Vagina (tissue), 2 donors: ENCODE data around the gene ROR2. TPM values are rescaled to one million over a fixed set of nuclear protein-coding genes. Genes with fewer than 3 reads are reported as not detected.

Source experiments
- DNase-seq, 2 donors: peaks; one replicate each; pipeline ENCODE4 v3.0.0-alpha.2; 2017; ENCODE audit errors: extremely low spot score in 2 of 2
- H3K27ac ChIP-seq: fragments of 200-600 bp; sonication (generic); one replicate; pipeline ENCODE4 v1.5.1; 2019
- H3K27me3 ChIP-seq: fragments of 200-600 bp; sonication (generic); one replicate; pipeline ENCODE4 v1.5.1; 2019
- H3K36me3 ChIP-seq, 2 donors: fragments of 200-600 bp; sonication (generic); one replicate each; pipeline ENCODE4 v1.5.1; 2017 to 2019
- H3K4me1 ChIP-seq: fragments of 200-600 bp; sonication (generic); one replicate; pipeline ENCODE4 v1.5.1; 2019
- H3K4me3 ChIP-seq, 2 donors: fragments of 200-600 bp; sonication (generic); 1 replicate in 1 of 2; 2 replicates in 1 of 2; pipeline ENCODE4 v1.5.1; 2016 to 2019
- H3K9me3 ChIP-seq: fragments of 200-600 bp; sonication (generic); one replicate; pipeline ENCODE4 v1.5.1; 2019
- POLR2A ChIP-seq, 2 donors: fragments of 450-650 bp; IDR thresholded peaks; one replicate each; pipeline ENCODE4 v1.6.1; 2017; ENCODE audit warnings: antibody characterized with exemption in 2 of 2, mild to moderate bottlenecking in 2 of 2, moderate library complexity in 2 of 2
- POLR2AphosphoS5 ChIP-seq, 2 donors: sonication (generic); formaldehyde crosslinking; IDR thresholded peaks; one replicate each; pipeline ENCODE4 v1.9.0; 2017; ENCODE audit warnings: antibody characterized with exemption in 2 of 2, mild to moderate bottlenecking in 2 of 2, low read depth in 1 of 2; ENCODE audit not compliant: insufficient read depth in 1 of 2
- intact Hi-C: fragments of 100-400 bp; cut with DNase I; formaldehyde crosslinking; loops from one replicate; pipeline ENCODE4 v1.15.1; 2023
- total RNA-seq: library from RNA; depleted of rRNA; stranded (reverse); fragments of >200 nt; gene quantifications from one replicate; pipeline ENCODE4 v1.2.3, GENCODE V29; 2016
- TF ChIP-seq, protein P1 (sequence below), 3 experiments: fragments of 450-650 bp in 2 of 3; fragments of 200-600 bp in 1 of 3; sonication (generic) in 1 of 3; IDR thresholded peaks; one replicate each; pipeline ENCODE4 v1.5.1; 2017 to 2019; ENCODE audit warnings: antibody characterized with exemption in 3 of 3, mild to moderate bottlenecking in 2 of 3, moderate library complexity in 2 of 3

Gene ROR2
- total RNA-seq, 1 donor from 2014 or later: 22.3 TPM

DNA sequence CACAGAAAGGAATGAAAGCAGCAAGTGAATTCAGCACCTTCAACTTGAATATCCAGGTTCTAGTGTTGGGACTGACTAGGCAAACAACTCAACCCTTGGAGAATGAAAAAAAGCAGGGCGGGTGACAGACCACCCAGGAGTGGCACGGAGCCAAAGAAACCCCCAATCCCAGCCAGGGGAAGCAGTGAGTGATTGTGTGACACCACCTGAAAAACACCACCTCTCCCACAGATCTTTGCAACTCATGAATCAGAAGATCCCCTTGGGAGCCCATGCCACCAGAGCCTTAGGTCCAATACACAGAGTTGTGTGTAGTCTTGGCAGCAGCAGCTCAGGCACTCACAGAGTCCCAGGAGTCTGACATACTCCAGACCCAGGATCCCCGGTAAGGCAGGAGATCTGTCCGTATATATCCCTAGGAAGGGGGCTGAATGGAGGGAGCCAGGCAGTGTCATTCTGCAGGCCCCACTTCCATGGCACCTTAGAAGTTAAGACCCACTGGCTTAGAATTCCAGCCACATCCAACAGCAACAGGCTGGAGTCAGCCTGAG lies 22.1 kb upstream of the ROR2 start:
- intact Hi-C loops: no loop called here
- TF ChIP-seq, protein P1, sequence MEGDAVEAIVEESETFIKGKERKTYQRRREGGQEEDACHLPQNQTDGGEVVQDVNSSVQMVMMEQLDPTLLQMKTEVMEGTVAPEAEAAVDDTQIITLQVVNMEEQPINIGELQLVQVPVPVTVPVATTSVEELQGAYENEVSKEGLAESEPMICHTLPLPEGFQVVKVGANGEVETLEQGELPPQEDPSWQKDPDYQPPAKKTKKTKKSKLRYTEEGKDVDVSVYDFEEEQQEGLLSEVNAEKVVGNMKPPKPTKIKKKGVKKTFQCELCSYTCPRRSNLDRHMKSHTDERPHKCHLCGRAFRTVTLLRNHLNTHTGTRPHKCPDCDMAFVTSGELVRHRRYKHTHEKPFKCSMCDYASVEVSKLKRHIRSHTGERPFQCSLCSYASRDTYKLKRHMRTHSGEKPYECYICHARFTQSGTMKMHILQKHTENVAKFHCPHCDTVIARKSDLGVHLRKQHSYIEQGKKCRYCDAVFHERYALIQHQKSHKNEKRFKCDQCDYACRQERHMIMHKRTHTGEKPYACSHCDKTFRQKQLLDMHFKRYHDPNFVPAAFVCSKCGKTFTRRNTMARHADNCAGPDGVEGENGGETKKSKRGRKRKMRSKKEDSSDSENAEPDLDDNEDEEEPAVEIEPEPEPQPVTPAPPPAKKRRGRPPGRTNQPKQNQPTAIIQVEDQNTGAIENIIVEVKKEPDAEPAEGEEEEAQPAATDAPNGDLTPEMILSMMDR (IDR thresholded peaks at IDR 0.05): no peak
- no peak for TF ChIP-seq POLR2AphosphoS5 (IDR thresholded peaks at IDR 0.05; ENCODE audit: insufficient read depth in 1 of 2, low read depth in 1 of 2)
- TF ChIP-seq POLR2A (IDR thresholded peaks at IDR 0.05): no peak
- Histone ChIP-seq H3K27me3 (no peaks in the 10 kb centered on the region), H3K4me1 (no peaks in the 10 kb centered on the region), H3K4me3 (no peak overlapping the region), H3K9me3 (no peaks in the 10 kb centered on the region), H3K27ac (no peak overlapping the region), H3K36me3 (no peaks in the 10 kb centered on the region)
- no peak for DNase-seq

DNA sequence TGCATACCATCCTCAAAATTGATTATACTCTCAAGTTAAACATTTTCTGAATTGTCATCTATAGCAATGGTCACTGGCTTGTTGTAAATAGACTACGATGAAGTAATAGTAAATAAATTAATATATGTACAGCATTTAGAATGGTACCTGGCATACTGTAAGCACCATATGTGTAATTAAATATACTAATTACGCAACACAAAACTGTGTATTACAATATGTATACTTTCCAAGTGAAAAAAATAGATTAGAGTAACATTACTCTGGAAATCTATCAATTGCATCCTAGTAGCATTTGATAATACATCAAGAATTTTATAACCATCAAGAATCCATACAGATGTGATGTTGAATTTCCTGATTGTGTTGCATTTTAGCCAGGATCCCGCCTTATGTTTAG lies 17.2 kb upstream of the ROR2 start:
- Histone ChIP-seq H3K36me3 (no peaks in the 10 kb centered on the region), H3K9me3 (no peaks in the 10 kb centered on the region), H3K27ac (no peak overlapping the region), H3K4me1 (no peaks in the 10 kb centered on the region), H3K27me3 (no peaks in the 10 kb centered on the region), H3K4me3 (no peak overlapping the region)
- no peak for DNase-seq
- intact Hi-C loops: no loop called here
- TF ChIP-seq POLR2A (IDR thresholded peaks at IDR 0.05): no peak
- TF ChIP-seq, protein P1 (IDR thresholded peaks at IDR 0.05): no peak

DNA sequence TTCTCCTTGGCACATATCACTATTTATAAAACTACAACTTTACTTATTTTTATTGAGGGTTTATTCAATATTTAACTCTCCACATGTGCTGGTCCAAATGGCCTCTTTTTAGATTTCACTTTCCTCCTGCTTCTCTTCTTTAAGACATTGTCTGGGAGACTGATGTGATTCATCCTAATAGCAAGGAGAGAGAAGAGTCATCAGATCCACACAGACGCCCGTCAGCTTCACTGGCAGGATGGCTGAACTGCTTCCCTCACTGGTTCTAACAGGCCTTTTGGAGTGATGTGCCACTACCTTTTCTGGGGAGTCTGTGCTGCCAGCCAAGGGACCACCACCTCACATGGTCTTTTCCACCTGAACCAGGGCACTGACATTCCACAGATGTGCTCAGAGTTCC lies 16.5 kb upstream of the ROR2 start:
- TF ChIP-seq POLR2AphosphoS5 (IDR thresholded peaks at IDR 0.05; ENCODE audit: insufficient read depth in 1 of 2, low read depth in 1 of 2) (no peak), POLR2A (IDR thresholded peaks at IDR 0.05) (no peak)
- TF ChIP-seq, protein P1 (IDR thresholded peaks at IDR 0.05): no peak
- no peak for DNase-seq
- intact Hi-C loops: no loop called here
- Histone ChIP-seq H3K36me3 (no peaks in the 10 kb centered on the region), H3K27me3 (no peaks in the 10 kb centered on the region), H3K27ac (no peak overlapping the region), H3K9me3 (no peaks in the 10 kb centered on the region), H3K4me3 (no peak overlapping the region), H3K4me1 (no peaks in the 10 kb centered on the region)

DNA sequence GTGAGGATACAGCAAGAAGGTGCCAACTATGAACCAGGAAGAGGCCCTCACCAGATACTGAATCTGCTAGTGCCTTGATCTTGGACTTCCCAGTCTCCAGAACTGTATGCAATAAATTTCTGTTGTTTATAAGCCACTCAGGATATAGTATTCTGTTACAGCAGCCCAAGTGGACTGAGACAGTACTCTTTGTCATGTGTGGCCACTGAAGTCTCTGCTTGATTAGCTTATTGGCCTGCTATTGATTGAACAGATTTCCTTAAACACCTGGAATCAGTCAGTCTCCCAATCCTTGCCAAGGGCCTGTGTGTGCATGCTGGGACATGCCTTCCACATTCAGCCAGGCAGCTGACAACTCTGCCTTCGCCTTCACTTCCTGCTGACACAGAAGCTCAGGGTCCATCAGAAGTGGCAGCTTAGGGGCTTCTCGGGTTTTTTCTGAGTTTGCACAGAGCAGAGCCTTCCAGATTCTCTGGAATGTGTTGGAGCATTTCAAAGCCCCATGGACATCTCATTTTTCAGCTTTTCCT lies 13.7 kb upstream of the ROR2 start:
- DNase-seq: no peak
- intact Hi-C loops: no loop called here
- Histone ChIP-seq H3K4me1 (no peaks in the 10 kb centered on the region), H3K27me3 (no peaks in the 10 kb centered on the region), H3K36me3 (no peaks in the 10 kb centered on the region), H3K4me3 (no peak overlapping the region), H3K9me3 (no peaks in the 10 kb centered on the region), H3K27ac (no peak overlapping the region)
- TF ChIP-seq POLR2AphosphoS5 (IDR thresholded peaks at IDR 0.05; ENCODE audit: insufficient read depth in 1 of 2, low read depth in 1 of 2) (no peak), POLR2A (IDR thresholded peaks at IDR 0.05) (no peak)
- TF ChIP-seq, protein P1 (IDR thresholded peaks at IDR 0.05): no peak

DNA sequence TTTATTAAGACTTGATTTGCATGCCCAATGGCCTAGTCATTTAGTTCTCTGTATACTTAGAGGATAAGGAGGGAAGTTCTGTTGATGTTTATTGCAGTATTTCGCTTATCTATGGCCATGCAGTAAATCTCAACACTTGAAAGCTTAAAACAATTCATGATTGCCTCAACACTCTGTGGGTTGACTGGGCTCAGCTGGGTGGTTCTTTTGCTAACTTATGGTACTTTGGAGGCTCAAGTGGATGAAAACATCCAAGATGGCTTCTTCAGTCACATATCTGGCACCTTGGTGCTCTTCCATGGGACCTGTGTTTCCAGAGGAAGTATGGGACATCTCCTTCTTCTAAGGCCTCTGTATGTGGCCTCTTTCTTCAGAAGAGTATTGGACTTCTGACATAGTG lies 10.3 kb upstream of the ROR2 start:
- no peaks in the 10 kb centered on the region for H3K9me3 ChIP-seq
- intact Hi-C loops: no loop called here

More for the DNA sequence above, 10.3 kb upstream of the ROR2 start:
- Histone ChIP-seq H3K27ac (no peak overlapping the region), H3K4me1 (no peaks in the 10 kb centered on the region), H3K27me3 (no peaks in the 10 kb centered on the region), H3K4me3 (no peak overlapping the region), H3K36me3 (no peaks in the 10 kb centered on the region)
- TF ChIP-seq POLR2A (IDR thresholded peaks at IDR 0.05) (no peak), POLR2AphosphoS5 (IDR thresholded peaks at IDR 0.05; ENCODE audit: insufficient read depth in 1 of 2, low read depth in 1 of 2) (no peak)
- TF ChIP-seq, protein P1 (IDR thresholded peaks at IDR 0.05): no peak
- DNase-seq: no peak
